Fibroblast of lung (primary cell): ENCODE data around the gene IMPDH1. TPM values are rescaled to one million over a fixed set of nuclear protein-coding genes. Genes with fewer than 3 reads are reported as not detected.

Experiments
- DNase-seq, 2 donors: peaks; one replicate each; pipeline versions ENCODE4 v3.0.0 to v3.0.0-alpha.2; 2010; ENCODE audit warnings: low read depth in 2 of 2
- H2AFZ ChIP-seq: 2 replicates; pipeline ENCODE4 v1.5.1; 2012; ENCODE audit warnings: low read length, control low read depth, inconsistent platforms
- H3K27ac ChIP-seq: 2 replicates; pipeline ENCODE4 v1.5.1; 2011; ENCODE audit warnings: low read length, control low read depth; ENCODE audit not compliant: insufficient read depth
- H3K27me3 ChIP-seq: 2 replicates; pipeline ENCODE4 v1.5.1; 2011; ENCODE audit warnings: mild to moderate bottlenecking, low read length; ENCODE audit not compliant: control insufficient read depth, insufficient read depth
- H3K36me3 ChIP-seq: 2 replicates; pipeline ENCODE4 v1.5.1; 2011; ENCODE audit warnings: low read length; ENCODE audit not compliant: control insufficient read depth, insufficient read depth
- H3K4me1 ChIP-seq: 2 replicates; pipeline ENCODE4 v1.5.1; 2011; ENCODE audit warnings: low read length; ENCODE audit not compliant: control insufficient read depth, insufficient read depth; ENCODE audit errors: extremely low read depth
- H3K4me2 ChIP-seq: 2 replicates; pipeline ENCODE4 v1.5.1; 2011; ENCODE audit warnings: low read length, control low read depth; ENCODE audit not compliant: insufficient read depth; ENCODE audit errors: extremely low read depth
- H3K4me3 ChIP-seq, 4 experiments: fragments of 200-600 bp in 1 of 4; sonication (generic) in 1 of 4; replicated peaks in 1 of 4; 2 replicates each; pipeline ENCODE4 v1.5.1; 2011 to 2016; ENCODE audit warnings: low read length in 4 of 4, low read depth in 3 of 4, mild to moderate bottlenecking in 3 of 4, control low read depth in 2 of 4, inconsistent platforms in 1 of 4, mixed read lengths in 1 of 4; ENCODE audit not compliant: insufficient read depth in 1 of 4; ENCODE audit errors: control extremely low read depth in 1 of 4
- H3K79me2 ChIP-seq: 2 replicates; pipeline ENCODE4 v1.5.1; 2012; ENCODE audit warnings: mild to moderate bottlenecking, low read length, inconsistent platforms; ENCODE audit not compliant: control insufficient read depth, insufficient read depth
- H3K9ac ChIP-seq: 2 replicates; pipeline ENCODE4 v1.5.1; 2011; ENCODE audit warnings: mild to moderate bottlenecking, low read length, control low read depth; ENCODE audit not compliant: insufficient read depth
- H3K9me3 ChIP-seq: 2 replicates; pipeline ENCODE4 v1.5.1; 2012; ENCODE audit warnings: low read depth, low read length; ENCODE audit not compliant: control insufficient read depth, insufficient read depth
- H4K20me1 ChIP-seq: 2 replicates; pipeline ENCODE4 v1.5.1; 2011; ENCODE audit warnings: low read length; ENCODE audit not compliant: control insufficient read depth, insufficient read depth; ENCODE audit errors: extremely low read depth
- CTCF ChIP-seq, 2 donors: IDR thresholded peaks in 1 of 2; conservative IDR thresholded peaks in 1 of 2; 1 replicate in 1 of 2; 2 replicates in 1 of 2; pipeline ENCODE4 v1.5.1; 2011 to 2012; ENCODE audit warnings: low read length in 2 of 2, control low read depth in 1 of 2, inconsistent platforms in 1 of 2, low read depth in 1 of 2, mild to moderate bottlenecking in 1 of 2
- EZH2 ChIP-seq: IDR thresholded peaks from 2 replicates; pipeline ENCODE4 v1.5.1; 2012; ENCODE audit warnings: low read length, control low read depth, mild to moderate bottlenecking; ENCODE audit errors: missing control alignments
- polyA plus RNA-seq, 2 donors: library from polyadenylated mRNA; depleted of rRNA in 1 of 2; stranded (reverse) in 1 of 2; unstranded in 1 of 2; fragments of >200 nt; gene quantifications; 2 replicates each; pipeline ENCODE4 v1.2.1, GENCODE V29; 2011 to 2012; ENCODE audit warnings: missing spikeins in 1 of 2
- total RNA-seq: library from RNA; depleted of rRNA; stranded (reverse); fragments of >200 nt; gene quantifications from 2 replicates; pipeline ENCODE4 v1.2.1, GENCODE V29; 2014

The IMPDH1 gene
- total and polyA plus RNA-seq, 2 donors (not counting 1 experiment from before 2014, with no cell fraction given) = 30.2 to 56.5 TPM

DNA sequence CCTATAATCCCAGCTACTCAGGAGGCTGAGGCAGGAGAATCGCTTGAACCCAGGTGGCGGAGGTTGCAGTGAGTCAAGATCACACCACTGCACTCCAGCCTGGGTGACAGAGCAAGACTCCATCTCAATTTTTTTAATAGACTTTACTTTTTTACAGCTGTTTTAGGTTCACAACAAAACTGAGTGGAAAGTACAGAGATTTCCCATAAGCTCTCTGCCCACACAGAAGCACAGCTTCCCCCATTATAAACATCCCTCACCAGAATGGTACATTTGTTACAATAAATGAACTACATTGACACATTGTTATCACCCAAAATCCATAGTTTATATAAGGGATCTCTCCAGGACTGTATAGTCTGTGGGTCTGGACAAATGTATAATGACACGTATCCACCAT, 33.7 kb downstream of the IMPDH1 start:
- no peak overlapping the region for H3K4me3 ChIP-seq
- H3K4me2 ChIP-seq = no peak overlapping the region
- H4K20me1 ChIP-seq = no peaks in the 10 kb centered on the region
- no peaks in the 10 kb centered on the region for H3K9me3 ChIP-seq
- H3K4me1 ChIP-seq = no peaks in the 10 kb centered on the region
- DNase-seq = no peak
- no peaks in the 10 kb centered on the region for H3K79me2 ChIP-seq
- no peak overlapping the region for H2AFZ ChIP-seq
- H3K27me3 ChIP-seq = peaks cover 14% of the 10 kb centered on the region
- no peak overlapping the region for H3K9ac ChIP-seq
- TF ChIP-seq CTCF (conservative IDR thresholded peaks at IDR 0.05 in 1 of 2, IDR thresholded peaks at IDR 0.05 in 1 of 2; ENCODE audit: low read depth in 1 of 2, low read length in 2 of 2) (no peak), EZH2 (no peak)
- no peaks in the 10 kb centered on the region for H3K36me3 ChIP-seq
- no peak overlapping the region for H3K27ac ChIP-seq

DNA sequence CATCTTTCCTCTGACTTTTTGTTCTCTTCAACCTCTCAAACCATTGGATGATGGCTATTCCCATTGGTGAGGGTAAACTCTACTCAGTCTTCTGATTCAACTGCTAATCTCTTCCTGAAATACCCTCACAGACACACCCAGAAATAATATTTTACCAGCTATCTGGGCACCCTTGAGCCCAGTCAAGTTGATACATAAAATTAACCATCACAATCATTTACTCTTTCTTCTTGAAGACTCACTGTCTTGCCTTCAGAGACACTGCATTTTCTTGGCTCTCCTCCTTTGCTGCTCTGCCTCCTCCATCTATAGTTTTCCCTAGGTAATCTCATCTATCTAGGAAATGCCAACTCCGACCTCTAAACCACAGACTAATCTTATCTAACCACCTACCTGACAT, 35.7 kb downstream of the IMPDH1 start:
- Histone ChIP-seq H3K9me3 (no peaks in the 10 kb centered on the region), H3K27ac (no peak overlapping the region), H3K79me2 (no peaks in the 10 kb centered on the region), H3K4me3 (no peak overlapping the region), H2AFZ (no peak overlapping the region), H4K20me1 (no peaks in the 10 kb centered on the region), H3K27me3 (peaks cover 14% of the 10 kb centered on the region), H3K4me2 (no peak overlapping the region), H3K36me3 (no peaks in the 10 kb centered on the region), H3K9ac (no peak overlapping the region), H3K4me1 (no peaks in the 10 kb centered on the region)
- DNase-seq = no peak
- no peak for TF ChIP-seq CTCF (conservative IDR thresholded peaks at IDR 0.05 in 1 of 2, IDR thresholded peaks at IDR 0.05 in 1 of 2; ENCODE audit: low read depth in 1 of 2, low read length in 2 of 2)
- TF ChIP-seq EZH2 = no peak

DNA sequence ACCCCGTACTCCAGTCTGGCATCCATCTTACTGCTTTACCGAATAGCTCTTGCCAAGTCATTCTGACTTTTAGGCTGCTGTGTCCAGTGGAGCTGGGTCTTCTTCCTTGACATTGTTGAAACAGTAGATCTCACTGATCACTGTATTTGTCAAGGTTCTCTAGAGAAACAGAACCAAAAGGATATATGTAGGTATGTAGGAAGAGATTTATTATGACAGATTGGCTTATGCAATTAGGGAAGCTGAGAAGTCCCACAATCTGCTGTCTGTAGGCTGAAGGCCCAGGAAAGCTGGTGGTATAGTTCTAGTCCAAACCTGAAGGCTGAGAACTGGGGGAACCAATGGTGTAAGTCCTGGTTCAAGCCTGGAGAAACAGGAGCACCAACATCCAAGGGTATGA, 36.2 kb downstream of the IMPDH1 start:
- no peak overlapping the region for H3K4me3 ChIP-seq
- H3K9me3 ChIP-seq = no peaks in the 10 kb centered on the region
- no peak overlapping the region for H2AFZ ChIP-seq
- H3K36me3 ChIP-seq = no peaks in the 10 kb centered on the region
- no peak overlapping the region for H3K4me2 ChIP-seq
- DNase-seq = no peak
- H3K4me1 ChIP-seq = no peaks in the 10 kb centered on the region
- H3K27ac ChIP-seq = no peak overlapping the region
- no peaks in the 10 kb centered on the region for H4K20me1 ChIP-seq
- H3K9ac ChIP-seq = no peak overlapping the region
- no peaks in the 10 kb centered on the region for H3K79me2 ChIP-seq
- H3K27me3 ChIP-seq = peaks cover 14% of the 10 kb centered on the region
- TF ChIP-seq CTCF (conservative IDR thresholded peaks at IDR 0.05 in 1 of 2, IDR thresholded peaks at IDR 0.05 in 1 of 2; ENCODE audit: low read depth in 1 of 2, low read length in 2 of 2) = no peak
- no peak for TF ChIP-seq EZH2
